ENCODE measurements around the gene KRTAP2-3. TPM values are rescaled to one million over a fixed set of nuclear protein-coding genes. Genes with fewer than 3 reads are reported as not detected.

The KRTAP2-3 gene
- total and polyA plus RNA-seq, 2 of the 4 experiments (the other 2 are of a cell fraction): 1.4 to 35.2 TPM

DNA sequence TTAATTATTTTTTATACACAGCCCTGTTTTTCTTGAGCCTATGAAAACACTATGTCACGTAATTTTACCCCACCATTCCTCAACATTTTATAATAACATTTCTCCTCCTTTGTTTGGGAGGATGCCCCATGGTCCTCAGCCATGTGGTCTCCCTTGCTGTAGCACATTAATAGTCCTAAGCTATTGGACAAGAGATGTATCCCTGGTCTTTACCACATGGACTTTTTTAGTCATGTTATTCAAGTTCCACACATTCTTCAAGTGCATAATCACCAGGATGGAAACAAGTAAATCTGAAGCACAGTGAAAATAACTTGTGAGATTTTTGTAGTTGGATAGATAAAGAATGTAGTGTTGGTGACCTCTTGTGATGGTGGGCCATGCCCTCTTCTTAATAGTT lies 2.0 kb upstream of the KRTAP2-3 start:
- Histone ChIP-seq H3K56ac (ENCODE audit: extremely low read depth, insufficient read depth, low read length) (peak overlapping the region; percentile 97), H3K27ac (ENCODE audit: insufficient read depth, low read length) (peak overlapping the region; percentile 87), H2BK120ac (ENCODE audit: low read depth, low read length) (peak overlapping the region; percentile 99), H3K4ac (ENCODE audit: low read depth, low read length) (peak overlapping the region; percentile 98), H4K8ac (ENCODE audit: low read depth in 2 of 2, low read length in 2 of 2) (peak overlapping the region; percentile 95 to 99), H2AK5ac (ENCODE audit: low read depth, low read length) (no peak overlapping the region; the same call in 1 of the 2 replicates), H3K18ac (ENCODE audit: low read depth, low read length) (peak overlapping the region; percentile 97), H3K9me1 (ENCODE audit: insufficient read depth, low read length) (peaks cover 5% of the 10 kb centered on the region; the same call in 1 of the 2 replicates), H3K14ac (replicated peaks; ENCODE audit: low read depth, low read length) (peak overlapping the region; percentile 97), H4K5ac (ENCODE audit: low read depth, low read length) (peak overlapping the region; percentile 95; the same call in 1 of the 2 replicates), H2AFZ (replicated peaks; ENCODE audit: low read length, poor library complexity) (no peak overlapping the region), H3K4me1 (ENCODE audit: control insufficient read depth, insufficient read depth, low read length) (peaks cover 20% of the 10 kb centered on the region), H2BK20ac (ENCODE audit: low read depth, low read length) (peak overlapping the region; percentile 100), H4K91ac (ENCODE audit: insufficient read depth, low read depth, low read length) (peak overlapping the region; percentile 98), H4K20me1 (ENCODE audit: insufficient read depth, low read length) (no peaks in the 10 kb centered on the region), H3K9ac (ENCODE audit: low read depth, low read length) (no peak overlapping the region), H3K23ac (ENCODE audit: low read depth, low read length) (peak overlapping the region; percentile 99), H3K27me3 (ENCODE audit: control insufficient read depth, insufficient read depth, low read length) (no peaks in the 10 kb centered on the region), H3K36me3 (ENCODE audit: control insufficient read depth, insufficient read depth, low read length) (no peaks in the 10 kb centered on the region), H2BK5ac (ENCODE audit: low read depth, low read length, poor library complexity, severe bottlenecking) (peak overlapping the region; percentile 98), H3K79me1 (ENCODE audit: low read depth in 1 of 2, low read length in 2 of 2) (no peaks in the 10 kb centered on the region), H3K4me2 (ENCODE audit: low read depth, low read length) (no peak overlapping the region), H2AK9ac (replicated peaks; ENCODE audit: low read depth, low read length, poor library complexity) (no peak overlapping the region), H2BK15ac (ENCODE audit: low read depth, low read length) (peak overlapping the region; percentile 94), H3K4me3 (ENCODE audit: insufficient read depth, low read depth, low read length) (no peak overlapping the region), H3K9me3 (ENCODE audit: control insufficient read depth, insufficient read depth, low read length) (no peaks in the 10 kb centered on the region)
- CTCF ChIA-PET: no interaction called here
- peak; percentile 97 for DNase-seq
- POLR2A ChIA-PET (ENCODE audit: unreplicated experiment): interaction anchor here (3.0 kb wide), 1 partner anchor 152 kb away, joined by 12 read pairs; no protein-coding TSS in a partner anchor
- 100% methylated on average over 1 of the region's 1 CpG; no CpG with 5 or more reads in 1 of the 2 experiments for WGBS, 2 experiments (ENCODE audit: extremely low coverage in 2 of 2, insufficient read length in 1 of 2)
- in situ Hi-C loops (cut with MboI; ENCODE audit: low sequenced_read_pairs) (no loop called here), intact Hi-C loops (cut with micrococcal nuclease) (loop anchor here (2.0 to 5.0 kb wide), 5 partner anchors 153 to 585 kb away; no protein-coding TSS in a partner anchor), dilution Hi-C loops (cut with HindIII; ENCODE audit: low sequenced_read_pairs, unreplicated experiment) (no loop called here)
- BruUV-seq (replicated peaks): no TSS peak
- ATAC-seq (ENCODE audit: low read depth): peak; percentile 70
- no peak for TF ChIP-seq POLR2A (IDR thresholded peaks at IDR 0.05; ENCODE audit: low read depth, low read length)
- no peak for TF ChIP-seq RCOR1 (IDR thresholded peaks at IDR 0.05; ENCODE audit: insufficient replicate concordance, low read length)
- no peak for TF ChIP-seq CEBPB (IDR thresholded peaks at IDR 0.05; ENCODE audit: low read depth, low read length)
- peak; percentile 34; the same call in 1 of the 2 replicates for TF ChIP-seq FOS (IDR thresholded peaks at IDR 0.05; ENCODE audit: low read depth, low read length)
- TF ChIP-seq, protein P1, sequence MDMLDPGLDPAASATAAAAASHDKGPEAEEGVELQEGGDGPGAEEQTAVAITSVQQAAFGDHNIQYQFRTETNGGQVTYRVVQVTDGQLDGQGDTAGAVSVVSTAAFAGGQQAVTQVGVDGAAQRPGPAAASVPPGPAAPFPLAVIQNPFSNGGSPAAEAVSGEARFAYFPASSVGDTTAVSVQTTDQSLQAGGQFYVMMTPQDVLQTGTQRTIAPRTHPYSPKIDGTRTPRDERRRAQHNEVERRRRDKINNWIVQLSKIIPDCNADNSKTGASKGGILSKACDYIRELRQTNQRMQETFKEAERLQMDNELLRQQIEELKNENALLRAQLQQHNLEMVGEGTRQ (IDR thresholded peaks at IDR 0.05; ENCODE audit: low read depth, low read length): peak; percentile 72; the same call in 1 of the 2 replicates
- no peak for TF ChIP-seq SMC3 (IDR thresholded peaks at IDR 0.05; ENCODE audit: low read depth, low read length)
- TF ChIP-seq RFX5 (IDR thresholded peaks at IDR 0.05; ENCODE audit: low read depth, low read length): no peak
- peak; percentile 31 for TF ChIP-seq RAD21 (IDR thresholded peaks at IDR 0.05; ENCODE audit: low read length)
- TF ChIP-seq MXI1 (IDR thresholded peaks at IDR 0.05; ENCODE audit: borderline replicate concordance, low read depth, low read length): peak; percentile 31; the same call in 1 of the 2 replicates
- TF ChIP-seq CTCF (conservative IDR thresholded peaks at IDR 0.05; ENCODE audit: low read depth, low read length): 0 out of 2 replicates have a peak, but pooled peaks have one; percentile 10
- TF ChIP-seq, protein P2, sequence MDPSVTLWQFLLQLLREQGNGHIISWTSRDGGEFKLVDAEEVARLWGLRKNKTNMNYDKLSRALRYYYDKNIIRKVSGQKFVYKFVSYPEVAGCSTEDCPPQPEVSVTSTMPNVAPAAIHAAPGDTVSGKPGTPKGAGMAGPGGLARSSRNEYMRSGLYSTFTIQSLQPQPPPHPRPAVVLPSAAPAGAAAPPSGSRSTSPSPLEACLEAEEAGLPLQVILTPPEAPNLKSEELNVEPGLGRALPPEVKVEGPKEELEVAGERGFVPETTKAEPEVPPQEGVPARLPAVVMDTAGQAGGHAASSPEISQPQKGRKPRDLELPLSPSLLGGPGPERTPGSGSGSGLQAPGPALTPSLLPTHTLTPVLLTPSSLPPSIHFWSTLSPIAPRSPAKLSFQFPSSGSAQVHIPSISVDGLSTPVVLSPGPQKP (IDR thresholded peaks at IDR 0.05; ENCODE audit: borderline replicate concordance, low read depth, low read length): no peak
- TF ChIP-seq MAFK (IDR thresholded peaks at IDR 0.05; ENCODE audit: low read depth, low read length): no peak
- TF ChIP-seq BHLHE40 (IDR thresholded peaks at IDR 0.05; ENCODE audit: low read depth, low read length): no peak
- no peak for TF ChIP-seq NFE2L2 (IDR thresholded peaks at IDR 0.05; ENCODE audit: low read depth, low read length)
- TF ChIP-seq CHD1 (IDR thresholded peaks at IDR 0.05; ENCODE audit: low read depth, low read length): no peak
- TF ChIP-seq MAZ (IDR thresholded peaks at IDR 0.05; ENCODE audit: borderline replicate concordance, low read depth, low read length): no peak
